ENCODE results near the gene SRBD1.

The SRBD1 gene

GRCh38 chr2:45595721-45596435 is 15.2 kb downstream of the SRBD1 start:
- no peak for DNase-seq

- no peak for DNase-seq
These were observed 20.0 kb downstream of the SRBD1 start for GRCh38 chr2:45591073-45591472.

GRCh38 chr2:45588158-45588829 is 22.8 kb downstream of the SRBD1 start:
- DNase-seq, result no peak

- DNase-seq, result no peak
These were observed 24.5 kb downstream of the SRBD1 start for GRCh38 chr2:45586600-45586999.

GRCh38 chr2:45585267-45585861 is 25.7 kb downstream of the SRBD1 start:
- DNase-seq, result peak; percentile 5 to 29

GRCh38 chr2:45583977-45584376 is 27.1 kb downstream of the SRBD1 start:
- peak in 1 of 2 donors; percentile 1 for DNase-seq

GRCh38 chr2:45582522-45582921 is 28.5 kb downstream of the SRBD1 start:
- DNase-seq, result no peak

GRCh38 chr2:45578056-45578843 is 32.8 kb downstream of the SRBD1 start:
- peak; percentile 13 to 49 for DNase-seq

GRCh38 chr2:45577441-45577840 is 33.6 kb downstream of the SRBD1 start:
- no peak for DNase-seq

GRCh38 chr2:45575881-45576280 is 35.2 kb downstream of the SRBD1 start:
- no peak for DNase-seq

- no peak for DNase-seq
These were observed 38.1 kb downstream of the SRBD1 start for GRCh38 chr2:45572979-45573378.

- no peak for DNase-seq
These were observed 39.1 kb downstream of the SRBD1 start for GRCh38 chr2:45571940-45572339.

GRCh38 chr2:45570671-45571334 is 40.3 kb downstream of the SRBD1 start:
- DNase-seq, result no peak

- no peak for DNase-seq
These were observed 42.1 kb downstream of the SRBD1 start for GRCh38 chr2:45568935-45569334.

GRCh38 chr2:45567974-45568789 is 42.9 kb downstream of the SRBD1 start:
- DNase-seq, result peak; percentile 6 to 78

- no peak for DNase-seq
These were observed 43.6 kb downstream of the SRBD1 start for GRCh38 chr2:45567288-45567963.

- DNase-seq, result no peak
These were observed 51.6 kb downstream of the SRBD1 start for GRCh38 chr2:45559436-45559835.

GRCh38 chr2:45554742-45555140 is 56.3 kb downstream of the SRBD1 start:
- no peak for DNase-seq

- DNase-seq, result no peak
These were observed 56.9 kb downstream of the SRBD1 start for GRCh38 chr2:45554073-45554741.

- DNase-seq, result no peak
These were observed 59.2 kb downstream of the SRBD1 start for GRCh38 chr2:45551862-45552261.

GRCh38 chr2:45545943-45546342 is 65.1 kb downstream of the SRBD1 start:
- DNase-seq, result no peak
